GM18870 (cell line): ENCODE measurements around the gene MRPL36.
"Not testable (repeated sequence)": the region's sequence is repeated elsewhere in the genome, so short reads cannot be mapped to it uniquely, and the experiment has no call there.

Experiments used
- ATAC-seq: cut with Tn5 transposase; IDR thresholded peaks from one replicate; pipeline ENCODE4 v1.9.1; 2021; ENCODE audit warnings: moderate library complexity; ENCODE audit not compliant: unreplicated experiment

Gene MRPL36

GRCh38 chr5:1832511-1833250 is 33.0 kb upstream of the MRPL36 start:
- ATAC-seq = no peak

GRCh38 chr5:1831677-1832313 is 32.2 kb upstream of the MRPL36 start:
- ATAC-seq = no peak

DNA sequence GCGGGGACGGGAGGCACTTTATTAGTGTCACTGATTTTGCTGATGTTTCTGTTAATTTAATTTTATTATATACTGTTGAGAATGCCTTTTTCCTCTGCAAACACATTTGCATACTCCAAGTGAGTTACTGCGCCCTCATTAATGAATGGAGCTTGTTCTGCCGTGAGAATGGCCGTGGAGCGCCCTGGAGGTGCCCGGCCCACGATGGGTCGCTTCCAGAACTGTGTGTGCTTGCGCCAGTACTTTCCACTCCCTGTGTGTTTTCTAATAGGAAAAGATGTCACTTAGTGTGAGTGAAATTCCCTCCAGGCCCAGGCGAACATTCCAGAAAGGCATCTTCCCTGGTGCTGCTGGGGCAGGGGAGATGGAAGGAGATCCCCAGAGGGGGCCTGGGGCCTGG is 31.6 kb upstream of the MRPL36 start:
- ATAC-seq = no peak

- ATAC-seq = no peak
Observed at GRCh38 chr5:1830571-1831228, 31.1 kb upstream of the MRPL36 start.

DNA sequence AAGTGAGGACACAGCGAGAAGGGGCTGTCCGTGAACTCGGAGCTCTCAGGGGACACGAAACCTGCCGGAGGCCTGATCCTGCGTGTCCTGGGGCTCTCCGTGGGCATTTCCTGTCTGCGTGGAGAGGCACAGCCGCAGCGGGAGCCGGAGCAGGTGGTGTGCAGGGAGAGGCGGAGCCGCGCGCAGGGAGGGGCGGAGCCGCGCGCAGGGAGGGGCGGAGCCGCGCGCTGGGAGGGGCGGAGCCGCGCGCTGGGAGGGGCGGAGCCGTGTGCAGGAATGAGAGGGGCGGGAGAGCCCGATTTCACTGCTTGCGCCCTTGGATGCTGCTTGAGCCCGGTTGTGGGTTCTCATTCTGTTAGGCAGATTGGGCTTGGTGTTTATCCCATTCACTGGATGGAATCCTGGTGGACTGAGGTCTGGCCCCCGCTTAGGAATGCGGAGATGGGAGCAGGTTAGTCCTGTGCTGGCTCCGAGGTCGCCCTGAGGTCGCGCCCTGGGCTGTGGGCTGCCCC is 28.3 kb upstream of the MRPL36 start:
- ATAC-seq = no peak

GRCh38 chr5:1827025-1827885 is 27.6 kb upstream of the MRPL36 start:
- no peak for ATAC-seq

GRCh38 chr5:1826235-1826980 is 26.8 kb upstream of the MRPL36 start:
- no peak for ATAC-seq

- no peak for ATAC-seq
Observed at GRCh38 chr5:1824903-1825841, 25.5 kb upstream of the MRPL36 start.

DNA sequence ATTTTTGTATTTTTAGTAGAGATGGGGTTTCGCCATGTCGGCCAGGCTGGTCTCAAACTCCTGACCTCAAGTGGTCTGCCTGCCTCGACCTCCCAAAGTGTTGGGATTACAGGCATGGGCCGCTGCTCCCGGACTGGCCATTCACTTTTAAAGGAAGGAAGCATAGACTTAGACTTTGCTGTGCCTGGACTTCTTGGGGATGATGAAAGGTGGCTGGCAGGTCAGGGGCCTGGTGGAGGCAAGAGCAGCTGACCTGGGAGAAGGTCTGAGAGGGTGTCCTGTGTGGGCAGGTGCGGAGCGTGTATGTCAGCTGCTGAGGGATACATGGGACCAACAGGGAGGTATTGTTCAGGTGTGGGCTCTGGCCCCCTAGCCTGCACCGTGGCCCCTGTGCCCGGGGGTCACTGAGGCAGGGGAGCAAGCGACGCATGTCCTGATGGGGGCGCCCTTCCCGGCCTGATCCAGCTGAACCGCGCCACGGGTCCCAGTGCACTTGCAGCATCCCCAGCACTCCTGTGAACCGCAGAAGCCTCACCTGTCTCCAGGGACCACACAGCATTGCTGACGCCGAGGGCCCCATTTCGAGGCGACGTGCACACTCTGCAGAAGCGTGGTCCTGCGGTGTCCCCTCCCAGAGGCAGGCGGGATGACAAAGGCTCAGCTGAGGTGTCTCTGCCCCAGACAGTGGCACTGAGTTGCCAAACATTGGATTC is 24.6 kb upstream of the MRPL36 start:
- ATAC-seq = no peak

DNA sequence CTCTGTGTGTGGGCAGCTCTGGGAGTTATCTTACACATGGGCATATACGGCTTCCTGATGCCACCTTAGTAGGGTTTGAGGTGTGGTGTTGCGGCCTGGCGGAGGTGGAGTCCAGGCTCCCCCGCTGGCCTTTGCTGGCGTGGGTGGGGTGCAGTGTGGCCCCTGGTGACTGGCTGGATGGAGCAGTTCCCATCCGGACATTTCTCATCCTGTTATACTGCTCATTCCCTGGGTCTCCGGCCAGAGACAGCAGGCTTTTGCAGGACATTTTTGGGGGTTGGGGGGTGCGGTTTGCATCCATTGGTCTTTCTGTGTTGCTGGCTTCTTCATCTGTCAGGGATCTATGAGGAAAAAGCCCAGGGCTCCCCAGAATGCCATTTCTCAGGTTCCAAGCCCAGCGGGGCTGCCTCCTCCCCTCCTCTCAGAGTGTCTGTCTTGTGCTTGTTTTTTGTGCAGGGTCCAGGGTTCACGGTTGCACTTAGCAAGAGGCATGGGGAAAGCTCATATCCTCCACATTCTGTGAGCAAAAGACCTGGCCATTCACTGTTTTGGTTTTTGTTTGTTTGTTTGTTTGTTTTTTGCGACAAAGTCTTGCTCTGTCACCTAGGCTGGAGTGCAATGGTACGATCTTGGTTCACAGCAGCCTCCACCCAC is 23.9 kb upstream of the MRPL36 start:
- ATAC-seq = no peak

GRCh38 chr5:1821862-1822261 is 22.2 kb upstream of the MRPL36 start:
- no peak for ATAC-seq

- ATAC-seq = no peak
Observed at GRCh38 chr5:1820926-1821325, 21.3 kb upstream of the MRPL36 start.

- ATAC-seq = no peak
Observed at GRCh38 chr5:1820381-1820780, 20.7 kb upstream of the MRPL36 start.

GRCh38 chr5:1819458-1819857 is 19.8 kb upstream of the MRPL36 start:
- ATAC-seq = no peak

GRCh38 chr5:1818784-1819183 is 19.1 kb upstream of the MRPL36 start:
- no peak for ATAC-seq

GRCh38 chr5:1817261-1818043 is 17.8 kb upstream of the MRPL36 start:
- no peak for ATAC-seq

DNA sequence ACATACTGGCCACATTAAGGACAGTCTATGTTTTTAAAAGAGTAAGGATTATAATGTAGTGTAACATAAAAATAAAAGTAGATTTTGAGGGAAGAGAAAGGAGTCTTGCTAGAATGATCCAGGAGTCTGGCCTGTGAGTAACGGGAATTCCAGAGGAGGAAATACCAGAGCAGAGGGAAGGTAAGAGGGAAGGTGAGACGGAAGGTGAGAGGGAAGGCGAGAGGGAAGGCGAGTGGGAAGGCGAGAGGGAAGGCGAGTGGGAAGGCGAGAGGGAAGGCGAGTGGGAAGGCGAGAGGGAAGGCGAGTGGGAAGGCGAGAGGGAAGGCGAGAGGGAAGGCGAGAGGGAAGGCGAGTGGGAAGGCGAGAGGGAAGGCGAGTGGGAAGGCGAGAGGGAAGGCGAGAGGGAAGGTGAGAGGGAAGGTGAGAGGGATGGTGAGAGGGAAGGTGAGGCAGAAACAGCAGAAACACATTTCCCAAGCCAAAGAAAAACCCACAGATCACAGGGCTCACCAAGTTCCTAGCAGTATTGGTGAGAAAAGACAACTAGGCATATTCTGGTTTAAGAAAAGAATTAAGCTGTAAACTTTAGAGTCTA is 17.0 kb upstream of the MRPL36 start:
- ATAC-seq = not testable (repeated sequence)
